Body of pancreas (tissue), 4 donors: Measurements from ENCODE around the gene ADGRA3.

ENCODE experiments used
- CTCF ChIP-seq, 7 experiments: fragments of 450-650 bp in 4 of 7; fragments of 200-600 bp in 3 of 7; sonication (generic) in 3 of 7; IDR thresholded peaks; one replicate each; pipeline ENCODE4 v1.5.1; 2016 to 2019; ENCODE audit warnings: antibody characterized with exemption in 7 of 7
- POLR2A ChIP-seq, 3 donors: fragments of 450-650 bp; IDR thresholded peaks; one replicate each; pipeline ENCODE4 v1.6.1; 2016; ENCODE audit warnings: antibody characterized with exemption in 3 of 3, mild to moderate bottlenecking in 2 of 3

- TF ChIP-seq CTCF (IDR thresholded peaks at IDR 0.05), result no peak
- no peak for TF ChIP-seq POLR2A (IDR thresholded peaks at IDR 0.05)
Observed at GRCh38 chr4:22485737-22486136, 30.1 kb downstream of the ADGRA3 start.
